ENCODE measurements around the gene SUSD6. TPM values are rescaled to one million over a fixed set of nuclear protein-coding genes. Genes with fewer than 3 reads are reported as not detected.

SUSD6 gene
- total and polyA plus RNA-seq, 8 donors, result 8.9 to 41.9 (median 20.3) TPM

DNA sequence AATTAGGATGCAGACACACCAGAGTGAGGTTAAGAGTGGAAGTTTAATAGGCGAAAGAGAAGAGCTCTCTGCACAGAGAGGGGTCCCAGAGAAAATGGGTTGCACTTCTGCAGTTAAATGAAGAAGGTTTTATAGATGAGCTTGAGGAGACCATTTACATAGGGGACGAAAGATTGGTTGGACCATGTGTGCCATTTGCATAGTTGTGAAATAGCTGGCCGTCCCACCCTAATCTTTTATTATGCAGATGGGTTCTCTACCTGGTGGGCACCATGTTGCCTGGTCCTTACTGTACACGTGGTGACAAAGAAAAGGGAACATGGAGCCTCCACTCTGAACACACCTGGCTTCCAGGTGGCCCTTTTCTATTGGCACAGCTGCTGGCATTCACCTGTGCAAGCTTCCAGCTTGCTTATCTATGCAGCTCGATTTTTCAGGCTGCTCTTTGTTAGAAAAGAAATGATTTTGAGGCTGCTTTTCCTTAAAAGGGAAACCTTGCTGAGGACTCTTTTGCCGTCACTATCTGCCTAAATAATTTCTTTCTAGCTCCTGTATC is 88.4 kb downstream of the SUSD6 start:
- peak; percentile 37 to 70 (median 50) for ATAC-seq
- Histone ChIP-seq H3K27ac (peak overlapping the region in 3 of 4 donors; percentile 1 to 67 (median 50)), H3K4me3 (no peak overlapping the region), H3K9me3 (no peaks in the 10 kb centered on the region), H3K36me3 (peaks cover 0 to under 1% (median 0%) of the 10 kb centered on the region in 3 donors), H3K4me1 (peaks cover 41 to 79% (median 76%) of the 10 kb centered on the region in 3 donors), H3K27me3 (no peaks in the 10 kb centered on the region)
- TF ChIP-seq, protein P1, sequence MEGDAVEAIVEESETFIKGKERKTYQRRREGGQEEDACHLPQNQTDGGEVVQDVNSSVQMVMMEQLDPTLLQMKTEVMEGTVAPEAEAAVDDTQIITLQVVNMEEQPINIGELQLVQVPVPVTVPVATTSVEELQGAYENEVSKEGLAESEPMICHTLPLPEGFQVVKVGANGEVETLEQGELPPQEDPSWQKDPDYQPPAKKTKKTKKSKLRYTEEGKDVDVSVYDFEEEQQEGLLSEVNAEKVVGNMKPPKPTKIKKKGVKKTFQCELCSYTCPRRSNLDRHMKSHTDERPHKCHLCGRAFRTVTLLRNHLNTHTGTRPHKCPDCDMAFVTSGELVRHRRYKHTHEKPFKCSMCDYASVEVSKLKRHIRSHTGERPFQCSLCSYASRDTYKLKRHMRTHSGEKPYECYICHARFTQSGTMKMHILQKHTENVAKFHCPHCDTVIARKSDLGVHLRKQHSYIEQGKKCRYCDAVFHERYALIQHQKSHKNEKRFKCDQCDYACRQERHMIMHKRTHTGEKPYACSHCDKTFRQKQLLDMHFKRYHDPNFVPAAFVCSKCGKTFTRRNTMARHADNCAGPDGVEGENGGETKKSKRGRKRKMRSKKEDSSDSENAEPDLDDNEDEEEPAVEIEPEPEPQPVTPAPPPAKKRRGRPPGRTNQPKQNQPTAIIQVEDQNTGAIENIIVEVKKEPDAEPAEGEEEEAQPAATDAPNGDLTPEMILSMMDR (IDR thresholded peaks at IDR 0.05), result no peak
- intact Hi-C loops (cut with DNase I), result no loop called here
- peak in 5 of 6 donors; percentile 63 to 86 (median 78) for DNase-seq
- WGBS, 2 donors, result 33 to 38% methylated on average over 6 of the region's 6 CpGs
- no peak for FAIRE-seq

DNA sequence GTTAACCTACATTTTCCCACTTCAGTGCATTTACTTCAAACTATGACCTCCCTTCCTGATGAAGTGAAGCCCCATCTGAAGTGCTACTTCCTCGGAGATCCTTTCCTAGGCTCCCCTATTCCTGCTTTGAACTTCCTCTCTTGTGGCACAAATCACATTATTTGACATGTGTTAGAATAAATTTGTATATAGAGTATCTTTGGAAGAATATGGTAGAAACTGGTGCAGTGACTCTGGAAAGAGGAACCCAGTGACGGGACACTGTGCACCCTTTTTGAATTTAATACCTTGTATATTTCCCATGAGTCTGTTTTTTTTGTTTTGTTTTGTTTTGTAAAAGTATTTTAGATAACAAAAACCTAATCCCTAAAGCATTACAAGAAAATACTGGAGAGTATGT is 89.2 kb downstream of the SUSD6 start:
- no peak for ATAC-seq
- H3K4me1 ChIP-seq, result peaks cover 33 to 72% (median 68%) of the 10 kb centered on the region in 3 donors
- 52 to 55% methylated on average over 2 of the region's 2 CpGs for WGBS, 2 donors

DNA sequence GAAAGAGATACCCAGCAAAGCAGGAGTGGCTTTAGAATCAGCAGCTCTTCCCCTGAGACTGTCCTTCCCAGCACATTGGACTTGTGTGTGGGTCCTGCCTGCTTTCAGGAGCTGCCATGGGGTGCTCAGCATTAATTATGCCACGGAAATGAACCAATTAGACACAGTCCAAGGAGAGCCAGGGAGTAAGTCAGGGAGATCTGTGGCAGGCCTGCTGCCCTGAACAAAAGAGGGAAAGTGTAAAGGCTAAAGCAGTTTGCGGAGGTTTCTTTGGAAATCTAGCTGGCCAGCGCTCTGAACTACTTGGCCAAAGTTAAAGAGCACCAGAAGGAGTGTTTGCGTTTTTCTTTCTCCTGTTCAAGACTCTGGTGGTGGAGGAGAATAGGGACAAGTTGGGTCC is 89.9 kb downstream of the SUSD6 start:
- no peaks in the 10 kb centered on the region for H3K27me3 ChIP-seq
- peaks cover 0 to 9% (median 0%) of the 10 kb centered on the region in 3 donors for H3K36me3 ChIP-seq
- no peak overlapping the region for H3K4me3 ChIP-seq
- DNase-seq (no peak), FAIRE-seq (no peak), ATAC-seq (peak in 2 of 4 donors; percentile 21 to 29)
- H3K27ac ChIP-seq, result peak overlapping the region in 2 of 4 donors; percentile 50 to 67
- intact Hi-C loops (cut with DNase I), result no loop called here
- TF ChIP-seq, protein P1 (IDR thresholded peaks at IDR 0.05), result no peak
- 58 to 64% methylated on average over 4 of the region's 4 CpGs for WGBS, 2 donors
- peaks cover 27 to 64% (median 61%) of the 10 kb centered on the region in 3 donors for H3K4me1 ChIP-seq
- no peaks in the 10 kb centered on the region for H3K9me3 ChIP-seq

More for the DNA sequence above, 89.2 kb downstream of the SUSD6 start:
- Histone ChIP-seq H3K36me3 (peaks cover 0 to 7% (median 0%) of the 10 kb centered on the region in 3 donors), H3K27ac (peak overlapping the region in 2 of 4 donors; percentile 50 to 67), H3K27me3 (no peaks in the 10 kb centered on the region), H3K9me3 (no peaks in the 10 kb centered on the region), H3K4me3 (no peak overlapping the region)
- TF ChIP-seq, protein P1 (IDR thresholded peaks at IDR 0.05), result no peak
- DNase-seq, result no peak
- FAIRE-seq, result no peak
- intact Hi-C loops (cut with DNase I), result no loop called here

DNA sequence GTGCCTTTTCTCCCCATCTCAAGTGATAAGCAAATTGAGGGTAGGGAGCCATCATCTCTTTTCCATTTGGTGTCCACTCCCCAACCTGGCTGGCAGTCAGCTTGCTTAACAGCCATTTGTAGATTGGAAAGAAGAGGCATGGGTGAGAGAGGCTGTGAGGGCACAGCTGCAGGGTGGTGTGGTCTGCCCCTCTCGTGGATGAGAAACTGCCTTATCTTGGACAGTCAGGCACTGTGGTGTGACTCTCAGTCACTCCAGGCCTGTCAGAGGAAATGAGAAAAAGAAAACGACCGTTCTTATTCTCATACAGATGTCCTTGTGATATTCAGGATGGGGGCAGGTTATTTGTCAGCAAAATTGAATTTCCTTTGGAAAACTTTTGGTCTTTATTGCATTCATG is 90.5 kb downstream of the SUSD6 start:
- no peak for FAIRE-seq
- H3K27me3 ChIP-seq, result no peaks in the 10 kb centered on the region
- H3K4me3 ChIP-seq, result no peak overlapping the region
- peaks cover 0 to 14% (median 0%) of the 10 kb centered on the region in 3 donors for H3K36me3 ChIP-seq
- TF ChIP-seq, protein P1 (IDR thresholded peaks at IDR 0.05), result no peak
- H3K9me3 ChIP-seq, result no peaks in the 10 kb centered on the region
- no peak for DNase-seq
- intact Hi-C loops (cut with DNase I), result no loop called here
- peak overlapping the region in 1 of 4 donors; percentile 67 for H3K27ac ChIP-seq
- WGBS, 2 donors, result 18 to 37% methylated on average over 3 of the region's 3 CpGs
- peaks cover 22 to 59% (median 56%) of the 10 kb centered on the region in 3 donors for H3K4me1 ChIP-seq
- ATAC-seq, result no peak
